GM23338 (cell line): ENCODE results near the gene CCDC194. TPM values are rescaled to one million over a fixed set of nuclear protein-coding genes. Genes with fewer than 3 reads are reported as not detected.

Experiments
- ATAC-seq: fragments of 200-7000 bp; cut with Tn5 transposase; 3 replicates; pipeline ENCODE4 v1.9.1; 2020
- DNase-seq: peaks from one replicate; pipeline ENCODE4 v3.0.0-alpha.2; 2015; ENCODE audit warnings: low spot score
- H2AFZ ChIP-seq: fragments of 200-600 bp; sonication (generic); 2 replicates; pipeline ENCODE4 v1.8.0; 2016; ENCODE audit warnings: antibody characterized with exemption, mild to moderate bottlenecking, moderate library complexity
- H3F3A ChIP-seq: fragments of 200-600 bp; sonication (generic); replicated peaks from 2 replicates; pipeline ENCODE4 v1.8.0; 2017; ENCODE audit warnings: antibody characterized with exemption, mixed run types, low read depth
- H3K27ac ChIP-seq: fragments of 200-600 bp; sonication (generic); 2 replicates; pipeline ENCODE4 v1.6.1; 2016; ENCODE audit warnings: low read depth
- H3K27me3 ChIP-seq: fragments of 200-600 bp; sonication (generic); 2 replicates; pipeline ENCODE4 v1.8.0; 2016; ENCODE audit warnings: mild to moderate bottlenecking, mixed run types, moderate library complexity; ENCODE audit not compliant: insufficient read depth
- H3K36me3 ChIP-seq: fragments of 200-600 bp; sonication (generic); 2 replicates; pipeline ENCODE4 v1.8.0; 2016; ENCODE audit warnings: mild to moderate bottlenecking; ENCODE audit not compliant: insufficient read depth
- H3K4me1 ChIP-seq: fragments of 200-600 bp; sonication (generic); 2 replicates; pipeline ENCODE4 v1.8.0; 2016; ENCODE audit warnings: mild to moderate bottlenecking, moderate library complexity; ENCODE audit not compliant: insufficient read depth
- H3K4me2 ChIP-seq: fragments of 200-600 bp; sonication (generic); 2 replicates; pipeline ENCODE4 v1.7.1; 2017; ENCODE audit warnings: mixed run types
- H3K4me3 ChIP-seq: fragments of 200-600 bp; sonication (generic); 2 replicates; pipeline ENCODE4 v1.6.1; 2016; ENCODE audit warnings: mixed run types
- H3K79me2 ChIP-seq: fragments of 200-600 bp; sonication (generic); replicated peaks from 2 replicates; pipeline ENCODE4 v1.8.0; 2017; ENCODE audit warnings: mild to moderate bottlenecking; ENCODE audit not compliant: insufficient read depth
- H3K9me2 ChIP-seq: fragments of 200-600 bp; sonication (generic); 2 replicates; pipeline ENCODE4 v1.8.0; 2017; ENCODE audit not compliant: insufficient read depth
- H4K20me1 ChIP-seq: fragments of 200-600 bp; sonication (generic); replicated peaks from 2 replicates; pipeline ENCODE4 v1.8.0; 2017; ENCODE audit warnings: mild to moderate bottlenecking; ENCODE audit not compliant: insufficient read depth
- H3K27ac Mint-ChIP-seq: 2 replicates; pipeline ENCODE4 v1.8.0; 2020; ENCODE audit warnings: inconsistent platforms, mild to moderate bottlenecking, moderate library complexity, mixed read lengths
- H3K27me3 Mint-ChIP-seq: 3 replicates; pipeline ENCODE4 v1.8.0; 2022; ENCODE audit warnings: low read depth, mild to moderate bottlenecking, moderate library complexity, mixed read lengths, inconsistent platforms; ENCODE audit not compliant: insufficient read depth, poor library complexity
- H3K36me3 Mint-ChIP-seq: 3 replicates; pipeline ENCODE4 v1.8.0; 2021; ENCODE audit warnings: low read depth, mild to moderate bottlenecking, inconsistent platforms, moderate library complexity, mixed read lengths
- H3K4me1 Mint-ChIP-seq: 3 replicates; pipeline ENCODE4 v1.8.0; 2020; ENCODE audit warnings: mild to moderate bottlenecking, inconsistent platforms, mixed read lengths
- H3K4me3 Mint-ChIP-seq: 3 replicates; pipeline ENCODE4 v1.8.0; 2021; ENCODE audit warnings: moderate library complexity, mild to moderate bottlenecking, inconsistent platforms, mixed read lengths
- H3K9me3 Mint-ChIP-seq: 3 replicates; pipeline ENCODE4 v1.8.0; 2020; ENCODE audit warnings: moderate library complexity, mild to moderate bottlenecking, inconsistent platforms, mixed read lengths
- CREB1 ChIP-seq: fragments of 250-450 bp; sonication (Bioruptor Pico); IDR thresholded peaks from 2 replicates; pipeline ENCODE4 v1.5.0; 2020; ENCODE audit warnings: low read depth, mild to moderate bottlenecking, moderate library complexity
- CTCF ChIP-seq, 2 experiments: fragments of 200-600 bp in 1 of 2; sonication (generic) in 1 of 2; conservative IDR thresholded peaks; 2 replicates each; pipeline versions ENCODE4 v1.5.1 to v1.6.1; 2016 to 2017; ENCODE audit warnings: antibody characterized with exemption in 2 of 2, low read depth in 2 of 2, mild to moderate bottlenecking in 2 of 2, moderate library complexity in 1 of 2
- ETS1 ChIP-seq: IDR thresholded peaks from 2 replicates; pipeline ENCODE4 v1.6.1; 2016; ENCODE audit warnings: antibody characterized with exemption
- EZH2 ChIP-seq: fragments of 200-600 bp; sonication (generic); IDR thresholded peaks from one replicate; pipeline ENCODE4 v1.8.0; 2017; ENCODE audit warnings: antibody characterized with exemption, mild to moderate bottlenecking, low read depth; ENCODE audit not compliant: unreplicated experiment
- EZH2phosphoT487 ChIP-seq: fragments of 200-600 bp; sonication (generic); IDR thresholded peaks from one replicate; pipeline ENCODE4 v1.8.1; 2018; ENCODE audit warnings: antibody characterized with exemption; ENCODE audit not compliant: unreplicated experiment
- JUNB ChIP-seq: IDR thresholded peaks from one replicate; pipeline ENCODE4 v1.6.1; 2016; ENCODE audit warnings: antibody characterized with exemption; ENCODE audit not compliant: unreplicated experiment
- NANOG ChIP-seq: IDR thresholded peaks from 2 replicates; pipeline ENCODE4 v1.6.1; 2016; ENCODE audit warnings: antibody characterized with exemption, borderline replicate concordance
- POLR2AphosphoS5 ChIP-seq: IDR thresholded peaks from 2 replicates; pipeline ENCODE4 v1.6.1; 2016; ENCODE audit warnings: antibody characterized with exemption, low read depth
- REST ChIP-seq: IDR thresholded peaks from one replicate; pipeline ENCODE4 v1.6.1; 2018; ENCODE audit warnings: antibody characterized with exemption; ENCODE audit not compliant: unreplicated experiment
- STAT1 ChIP-seq: IDR thresholded peaks from one replicate; pipeline ENCODE4 v1.6.1; 2016; ENCODE audit warnings: antibody characterized with exemption; ENCODE audit not compliant: unreplicated experiment
- ZNF114 ChIP-seq: fragments of 250-450 bp; sonication (Bioruptor Pico); IDR thresholded peaks from 2 replicates; pipeline ENCODE4 v1.5.0; 2020; ENCODE audit warnings: mild to moderate bottlenecking, moderate library complexity
- ZNF331 ChIP-seq: fragments of 250-450 bp; sonication (Bioruptor Pico); IDR thresholded peaks from 2 replicates; pipeline ENCODE4 v1.5.0; 2020; ENCODE audit warnings: low read depth, mild to moderate bottlenecking, moderate library complexity
- ZNF462 ChIP-seq: fragments of 250-450 bp; sonication (Bioruptor Pico); IDR thresholded peaks from 2 replicates; pipeline ENCODE4 v1.5.0; 2020; ENCODE audit warnings: mild to moderate bottlenecking, moderate library complexity
- polyA plus RNA-seq: library from polyadenylated mRNA; unstranded; fragments of >200 nt; fragmentation: Nextera tagmentation; extraction: Ambion mirVana; gene quantifications from 2 replicates; pipeline ENCODE4 v1.2.1, GENCODE V29; 2016
- total RNA-seq: library from RNA; depleted of rRNA; stranded (reverse); fragments of >200 nt; shearing (Covaris generic); gene quantifications from 2 replicates; pipeline ENCODE4 v1.2.3, GENCODE V29; 2014

CCDC194 gene
- total and polyA plus RNA-seq, 2 experiments from 2014 or later: 0.49 TPM; not detected in 1

GRCh38 chr19:17341845-17342244 lies 52.2 kb downstream of the CCDC194 start:
- ATAC-seq: no peak
- H4K20me1 ChIP-seq: no peaks in the 10 kb centered on the region
- no peaks in the 10 kb centered on the region for H3K9me3 Mint-ChIP-seq

More at GRCh38 chr19:17341845-17342244, 52.2 kb downstream of the CCDC194 start:
- H3K4me1 ChIP-seq: peaks cover 26% of the 10 kb centered on the region; the same call in 1 of the 2 replicates
- H3K9me2 ChIP-seq: no peaks in the 10 kb centered on the region
- DNase-seq: no peak
- H3F3A ChIP-seq: peaks cover 15% of the 10 kb centered on the region; the same call in 1 of the 2 replicates
- Mint-ChIP-seq H3K4me1 (peaks cover 27% of the 10 kb centered on the region; the same call in 2 of the 3 replicates), H3K27me3 (peaks cover 22% of the 10 kb centered on the region), H3K36me3 (peaks cover 32% of the 10 kb centered on the region), H3K27ac (no peak overlapping the region), H3K4me3 (no peak overlapping the region)
- no peaks in the 10 kb centered on the region for H3K27me3 ChIP-seq
- peaks cover 6% of the 10 kb centered on the region; the same call in 1 of the 2 replicates for H3K36me3 ChIP-seq
- TF ChIP-seq ZNF462 (CRISPR knock-in tag) (no peak), EZH2phosphoT487 (no peak), CREB1 (no peak), ZNF331 (no peak), CTCF (conservative IDR thresholded peaks at IDR 0.05; ENCODE audit: low read depth in 2 of 2) (no peak), EZH2 (no peak), JUNB (no peak), ZNF114 (CRISPR knock-in tag) (no peak), REST (no peak), STAT1 (no peak), ETS1 (no peak), POLR2AphosphoS5 (no peak), NANOG (no peak)
- no peak overlapping the region for H2AFZ ChIP-seq
- H3K4me2 ChIP-seq: no peak overlapping the region
- H3K27ac ChIP-seq: no peak overlapping the region
- H3K79me2 ChIP-seq: no peaks in the 10 kb centered on the region
- no peak overlapping the region for H3K4me3 ChIP-seq
